Activated CD8-positive, alpha-beta T cell treated with anti-CD3 and anti-CD28 coated beads, Interleukin-2, amount 10 ng/mL, durations not matched to agents 7 days and 5 days (primary cell): ENCODE data around the gene NF1. TPM values are rescaled to one million over a fixed set of nuclear protein-coding genes. Genes with fewer than 3 reads are reported as not detected.
A peak's percentile ranks its signal among the peaks of the same experiment; 100 is the strongest.
"Not testable (repeated sequence)": the region's sequence is repeated elsewhere in the genome, so short reads cannot be mapped to it uniquely, and the experiment has no call there.

Source experiments
- ATAC-seq: fragments of 150-1000 bp; cut with Tn5 transposase; one replicate; pipeline ENCODE4 v1.10.0; 2021; ENCODE audit warnings: moderate library complexity
- CTCF ChIA-PET: fragments of 350-600 bp; sonication (Branson Sonifier 250); formaldehyde crosslinking; loops from one replicate; lab custom pipeline; 2021; ENCODE audit warnings: antibody characterized with exemption; lab: Charles Lee
- POLR2A ChIA-PET: fragments of 350-600 bp; sonication (Branson Sonifier 250); formaldehyde crosslinking; loops from one replicate; lab custom pipeline; 2021; ENCODE audit warnings: antibody characterized with exemption; lab: Charles Lee
- DNase-seq: peaks from one replicate; pipeline ENCODE4 v3.0.0-alpha.2; 2020
- H3K27ac Mint-ChIP-seq: one replicate; pipeline ENCODE4 v1.8.0; 2021; ENCODE audit warnings: mild to moderate bottlenecking, mixed read lengths
- H3K27me3 Mint-ChIP-seq: one replicate; pipeline ENCODE4 v1.8.0; 2021; ENCODE audit warnings: low read depth, mixed read lengths
- H3K36me3 Mint-ChIP-seq: one replicate; pipeline ENCODE4 v1.8.0; 2021; ENCODE audit warnings: low read depth, mixed read lengths
- H3K4me1 Mint-ChIP-seq: one replicate; pipeline ENCODE4 v1.8.0; 2021; ENCODE audit warnings: low read depth, mixed read lengths
- H3K4me3 Mint-ChIP-seq: one replicate; pipeline ENCODE4 v1.8.0; 2021; ENCODE audit warnings: mild to moderate bottlenecking, mixed read lengths
- H3K9me3 Mint-ChIP-seq: one replicate; pipeline ENCODE4 v1.8.0; 2022; ENCODE audit warnings: mixed read lengths; ENCODE audit not compliant: insufficient read depth
- total RNA-seq, 2 experiments: library from RNA; stranded (reverse); gene quantifications; one replicate each; pipeline ENCODE4 v1.2.3, GENCODE V29; 2021

The NF1 gene
- total RNA-seq, 2 experiments from 2014 or later, result 16.7 to 17.4 TPM

GRCh38 chr17:31287932-31288331, 193.2 kb downstream of the NF1 start:
- H3K4me3 Mint-ChIP-seq, H3K27ac Mint-ChIP-seq, CTCF ChIA-PET, POLR2A ChIA-PET, H3K4me1 Mint-ChIP-seq, DNase-seq, H3K27me3 Mint-ChIP-seq, H3K9me3 Mint-ChIP-seq, H3K36me3 Mint-ChIP-seq, ATAC-seq: not testable (repeated sequence)

DNA sequence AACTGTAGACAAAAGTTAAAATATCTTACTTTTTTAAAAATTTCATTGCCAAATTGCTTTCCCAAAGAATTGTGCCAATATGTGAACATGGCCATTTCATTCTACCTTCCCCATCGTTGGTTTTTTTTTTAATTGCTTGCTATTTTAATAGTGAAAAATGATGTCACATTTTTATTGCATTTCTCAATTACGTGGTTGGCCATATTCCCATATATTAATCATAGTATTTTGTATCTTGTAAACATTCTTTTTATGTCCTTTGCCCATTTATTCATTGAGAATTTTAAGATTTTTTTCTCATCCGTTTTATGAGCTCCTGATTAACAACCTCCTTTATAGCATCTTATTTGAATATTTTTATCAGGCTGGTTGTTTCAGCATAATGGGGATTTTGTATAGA, 195.0 kb downstream of the NF1 start:
- no peak overlapping the region for H3K27ac Mint-ChIP-seq
- H3K27me3 Mint-ChIP-seq, result no peaks in the 10 kb centered on the region
- POLR2A ChIA-PET, result no interaction called here
- DNase-seq, result no peak
- CTCF ChIA-PET, result no interaction called here
- H3K36me3 Mint-ChIP-seq, result peaks cover 10% of the 10 kb centered on the region
- no peaks in the 10 kb centered on the region for H3K9me3 Mint-ChIP-seq
- no peak overlapping the region for H3K4me3 Mint-ChIP-seq
- no peak for ATAC-seq
- peaks cover 9% of the 10 kb centered on the region for H3K4me1 Mint-ChIP-seq

DNA sequence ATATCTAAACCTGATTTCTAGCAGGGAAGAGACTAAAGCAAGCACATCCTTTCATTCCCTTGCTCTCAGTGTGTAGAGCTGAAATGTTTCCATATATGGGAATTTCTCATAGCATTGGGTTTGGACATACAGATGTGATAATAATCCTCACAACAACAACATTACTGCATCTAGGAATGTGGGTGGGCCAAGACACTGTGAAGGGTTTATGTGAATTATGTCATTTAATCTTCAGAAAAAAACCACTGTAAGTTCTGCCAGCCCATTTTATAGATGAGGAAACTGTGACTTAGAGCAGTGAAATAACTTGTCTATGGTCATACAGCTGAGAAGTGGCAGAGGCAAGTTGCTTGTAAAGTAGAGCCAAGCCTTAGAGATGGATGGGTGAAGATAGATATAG, 197.0 kb downstream of the NF1 start:
- ChIA-PET POLR2A (no interaction called here), CTCF (no interaction called here)
- H3K36me3 Mint-ChIP-seq, result peaks cover 10% of the 10 kb centered on the region
- no peak overlapping the region for H3K27ac Mint-ChIP-seq
- no peaks in the 10 kb centered on the region for H3K9me3 Mint-ChIP-seq
- H3K4me1 Mint-ChIP-seq, result peaks cover 20% of the 10 kb centered on the region
- no peak overlapping the region for H3K4me3 Mint-ChIP-seq
- ATAC-seq, result no peak
- no peak for DNase-seq
- H3K27me3 Mint-ChIP-seq, result no peaks in the 10 kb centered on the region

- H3K27ac Mint-ChIP-seq, result no peak overlapping the region
These were observed 198.8 kb downstream of the NF1 start for GRCh38 chr17:31293581-31293980.

DNA sequence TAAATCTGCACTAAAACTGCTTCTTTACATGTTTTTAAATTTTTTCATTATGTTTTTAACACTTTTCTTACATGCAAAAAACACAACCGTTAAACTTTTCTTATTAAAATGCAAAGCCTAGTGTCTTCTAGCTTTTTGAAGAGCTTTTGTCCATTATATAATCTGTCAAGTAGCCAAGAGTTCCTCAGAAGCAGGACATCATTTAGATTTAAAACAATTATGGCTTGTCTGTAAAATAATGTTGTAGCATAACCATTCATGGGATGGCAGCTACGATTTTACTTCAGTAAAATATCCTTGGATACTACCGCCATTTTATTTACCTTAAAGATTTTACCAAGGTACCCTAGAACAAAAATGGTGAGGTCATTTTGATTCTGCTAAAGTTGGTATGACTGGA, 199.5 kb downstream of the NF1 start:
- DNase-seq (no peak), ATAC-seq (no peak)
- H3K27me3 Mint-ChIP-seq, result no peaks in the 10 kb centered on the region
- H3K4me3 Mint-ChIP-seq, result no peak overlapping the region
- ChIA-PET POLR2A (no interaction called here), CTCF (interaction anchor here (1.0 kb wide), 1 partner anchor 13 kb away, joined by 3 read pairs; no protein-coding TSS in a partner anchor)
- H3K36me3 Mint-ChIP-seq, result peaks cover 3% of the 10 kb centered on the region
- peaks cover 18% of the 10 kb centered on the region for H3K4me1 Mint-ChIP-seq
- no peak overlapping the region for H3K27ac Mint-ChIP-seq
- no peaks in the 10 kb centered on the region for H3K9me3 Mint-ChIP-seq

More at GRCh38 chr17:31293581-31293980, 198.8 kb downstream of the NF1 start:
- DNase-seq (no peak), ATAC-seq (no peak)
- Mint-ChIP-seq H3K9me3 (no peaks in the 10 kb centered on the region), H3K4me1 (peaks cover 18% of the 10 kb centered on the region), H3K4me3 (no peak overlapping the region), H3K27me3 (no peaks in the 10 kb centered on the region), H3K36me3 (peaks cover 3% of the 10 kb centered on the region)
- CTCF ChIA-PET, result interaction anchor here (1.0 kb wide), 1 partner anchor 13 kb away, joined by 3 read pairs; no protein-coding TSS in a partner anchor
- POLR2A ChIA-PET, result no interaction called here

DNA sequence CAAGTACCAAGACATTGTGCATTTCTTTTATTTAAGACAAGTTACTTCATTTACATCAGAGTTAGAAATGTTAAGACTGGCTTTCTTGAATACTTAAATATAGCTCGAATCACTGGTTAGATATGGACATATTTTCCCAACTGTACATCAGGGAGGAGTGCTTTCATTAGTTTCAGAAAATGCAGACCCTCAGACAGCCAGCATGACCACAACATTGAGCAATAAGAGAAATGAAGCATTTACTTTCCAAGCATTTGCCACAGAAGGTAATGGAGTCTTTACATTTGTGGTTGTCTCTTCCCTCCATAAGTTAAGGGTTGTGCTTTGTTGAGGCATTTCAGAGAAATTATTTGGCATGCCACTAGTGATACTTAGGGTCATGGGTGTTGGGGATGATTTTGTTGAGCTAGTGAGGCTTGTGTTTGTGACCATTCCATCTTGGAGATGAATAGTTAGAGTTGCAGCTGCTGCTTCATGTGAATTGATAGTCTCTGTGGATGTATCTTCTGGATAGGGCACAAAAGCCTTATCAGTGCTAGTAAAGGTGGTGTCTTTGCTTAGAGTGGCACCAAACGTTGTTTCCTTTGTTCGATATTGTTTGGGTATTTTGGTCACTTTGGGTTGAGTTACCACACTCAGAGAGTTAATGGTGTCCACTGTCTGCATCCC, 200.2 kb downstream of the NF1 start:
- Mint-ChIP-seq H3K4me1 (peaks cover 18% of the 10 kb centered on the region), H3K27ac (no peak overlapping the region), H3K4me3 (no peak overlapping the region), H3K36me3 (peaks cover 3% of the 10 kb centered on the region), H3K9me3 (no peaks in the 10 kb centered on the region), H3K27me3 (no peaks in the 10 kb centered on the region)
- POLR2A ChIA-PET, result interaction anchor here (0.6 to 0.7 kb wide), 2 partner anchors 9 to 181 kb away, joined by 3 to 4 read pairs; no protein-coding TSS in a partner anchor
- CTCF ChIA-PET, result no interaction called here
- ATAC-seq (no peak), DNase-seq (no peak)

DNA sequence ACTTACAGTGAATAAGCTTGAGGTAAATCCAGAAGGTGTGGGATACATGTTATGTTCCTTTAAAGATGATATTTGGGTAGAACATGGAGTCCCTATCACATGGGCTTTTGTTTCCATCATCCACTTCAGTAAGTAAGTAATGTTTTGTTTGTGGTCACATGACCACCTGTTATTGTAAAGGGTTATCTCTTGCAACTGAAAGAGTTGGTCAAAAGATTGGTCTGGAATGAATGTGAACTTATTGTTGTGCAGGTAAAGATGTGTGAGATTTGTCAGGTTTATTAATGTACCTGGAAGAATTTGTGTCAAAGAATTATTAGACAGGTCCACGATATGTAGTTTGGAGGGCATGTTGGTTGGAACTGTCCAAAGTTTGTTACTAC, 200.7 kb downstream of the NF1 start:
- CTCF ChIA-PET, result no interaction called here
- no peak for DNase-seq

GRCh38 chr17:31296142-31296541, 201.4 kb downstream of the NF1 start:
- peaks cover 12% of the 10 kb centered on the region for H3K4me1 Mint-ChIP-seq
- no peak overlapping the region for H3K27ac Mint-ChIP-seq
- ChIA-PET CTCF (no interaction called here), POLR2A (no interaction called here)
- H3K36me3 Mint-ChIP-seq, result peaks cover 6% of the 10 kb centered on the region
- no peak overlapping the region for H3K4me3 Mint-ChIP-seq
- H3K27me3 Mint-ChIP-seq, result no peaks in the 10 kb centered on the region
- no peaks in the 10 kb centered on the region for H3K9me3 Mint-ChIP-seq
- no peak for DNase-seq
- ATAC-seq, result no peak

More for the DNA sequence above, 200.7 kb downstream of the NF1 start:
- no peak overlapping the region for H3K4me3 Mint-ChIP-seq
- POLR2A ChIA-PET, result interaction anchor here (0.6 to 0.7 kb wide), 2 partner anchors 8 to 182 kb away, joined by 3 to 4 read pairs; no protein-coding TSS in a partner anchor
- H3K36me3 Mint-ChIP-seq, result peaks cover 3% of the 10 kb centered on the region
- no peaks in the 10 kb centered on the region for H3K9me3 Mint-ChIP-seq
- H3K4me1 Mint-ChIP-seq, result peaks cover 14% of the 10 kb centered on the region
- H3K27ac Mint-ChIP-seq, result no peak overlapping the region
- H3K27me3 Mint-ChIP-seq, result no peaks in the 10 kb centered on the region
- ATAC-seq, result no peak

DNA sequence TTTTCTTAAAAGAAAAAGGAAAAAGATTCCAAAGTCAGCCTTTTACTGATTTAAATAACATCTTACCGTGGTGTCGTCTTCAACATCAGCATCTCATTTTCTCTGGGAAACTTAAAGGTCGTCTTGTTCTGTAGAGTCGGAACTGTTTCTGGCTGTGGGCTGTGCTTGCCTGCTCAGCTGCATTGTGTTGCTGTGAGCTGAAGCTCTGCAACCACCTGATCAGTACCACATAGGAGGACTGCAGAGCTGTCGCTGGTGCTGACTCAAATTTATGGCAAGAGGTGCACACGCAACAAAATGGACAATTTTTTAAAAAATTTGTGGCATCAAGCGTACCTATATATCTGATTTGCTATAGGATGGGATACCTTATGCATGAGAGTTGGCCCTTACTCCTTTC, 202.3 kb downstream of the NF1 start, which contains the start of gene OMG:
Gene OMG, minus strand, starts transcription at position 150 of the 400 bp plus-strand sequence. CDS start 908 bp downstream, outside the sequence.
- no peak for DNase-seq
- ATAC-seq, result no peak
- peaks cover 6% of the 10 kb centered on the region for H3K36me3 Mint-ChIP-seq
- no peak within 1 kb of the TSS for H3K27ac Mint-ChIP-seq
- H3K4me3 Mint-ChIP-seq, result no peak within 1 kb of the TSS
- ChIA-PET POLR2A (no interaction called here), CTCF (no interaction called here)
- no peaks in the 10 kb centered on the region for H3K9me3 Mint-ChIP-seq
- peaks cover 12% of the 10 kb centered on the region for H3K4me1 Mint-ChIP-seq
- no peaks in the 10 kb centered on the region for H3K27me3 Mint-ChIP-seq

DNA sequence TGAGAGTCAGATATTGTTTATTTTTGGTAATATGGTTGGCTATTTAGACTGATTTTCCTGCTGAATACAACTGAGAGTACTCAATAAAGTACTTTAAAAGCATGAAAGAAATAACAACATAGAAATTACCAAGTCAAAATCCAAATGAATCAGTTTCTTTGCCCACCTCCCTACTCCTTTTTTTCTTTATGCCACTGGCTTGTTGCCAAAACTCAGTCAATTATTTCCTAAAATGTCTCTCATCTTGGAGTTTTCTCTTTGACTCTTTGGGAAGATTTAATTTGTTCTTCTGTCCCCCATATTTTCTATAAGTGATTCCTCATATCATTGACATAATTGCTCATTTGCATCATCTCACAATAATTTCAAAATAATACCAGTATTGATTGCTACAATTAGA, 204.8 kb downstream of the NF1 start:
- H3K36me3 Mint-ChIP-seq, result peaks cover 26% of the 10 kb centered on the region
- H3K4me3 Mint-ChIP-seq, result no peak overlapping the region
- ChIA-PET CTCF (interaction anchor here (1.1 kb wide), 1 partner anchor 73 kb away, joined by 3 read pairs; no protein-coding TSS in a partner anchor), POLR2A (no interaction called here)
- H3K27me3 Mint-ChIP-seq, result no peaks in the 10 kb centered on the region
- no peaks in the 10 kb centered on the region for H3K9me3 Mint-ChIP-seq
- no peak for DNase-seq
- no peak for ATAC-seq
- no peak overlapping the region for H3K27ac Mint-ChIP-seq
- H3K4me1 Mint-ChIP-seq, result peaks cover 14% of the 10 kb centered on the region

DNA sequence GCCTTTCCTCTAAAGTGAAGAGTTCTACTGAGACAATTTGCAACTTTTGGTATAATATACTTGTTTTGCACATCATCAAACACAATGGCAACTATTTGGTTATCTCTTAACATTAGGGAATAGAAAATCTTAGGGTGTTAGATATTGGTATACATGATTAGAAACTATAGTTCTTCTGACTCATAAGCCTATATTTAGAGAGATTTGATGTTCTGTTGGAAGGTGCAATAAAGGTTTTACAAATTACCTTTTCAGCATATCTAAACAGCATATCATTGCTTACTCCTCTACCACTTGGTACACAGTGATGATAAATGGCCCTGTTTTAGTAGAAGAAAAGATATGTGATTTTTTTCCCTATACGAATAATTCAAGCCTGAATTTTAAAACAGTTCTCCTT, 212.9 kb downstream of the NF1 start:
- ChIA-PET POLR2A (interaction anchor here (1.4 kb wide), 2 partner anchors 11 to 14 kb away, joined by 4 to 8 read pairs; partner anchors contain the start of gene EVI2A), CTCF (interaction anchor here (1.0 to 1.5 kb wide), 3 partner anchors 14 to 92 kb away, joined by 3 to 4 read pairs (median 3); no protein-coding TSS in a partner anchor)
- H3K4me3 Mint-ChIP-seq, result peak overlapping the region; percentile 35
- H3K36me3 Mint-ChIP-seq, result peaks cover 72% of the 10 kb centered on the region
- H3K4me1 Mint-ChIP-seq, result peaks cover 39% of the 10 kb centered on the region
- ATAC-seq (no peak), DNase-seq (no peak)
- H3K27ac Mint-ChIP-seq, result no peak overlapping the region
- H3K9me3 Mint-ChIP-seq, result no peaks in the 10 kb centered on the region
- no peaks in the 10 kb centered on the region for H3K27me3 Mint-ChIP-seq
